Measurements from ENCODE around the gene MOGAT2. TPM values are rescaled to one million over a fixed set of nuclear protein-coding genes. Genes with fewer than 3 reads are reported as not detected.

MOGAT2 gene
- total and polyA plus RNA-seq, 2 of the 13 experiments (the other 11 are each of a cell fraction or from before 2014, with no cell fraction given): 27.2 to 27.8 TPM

DNA sequence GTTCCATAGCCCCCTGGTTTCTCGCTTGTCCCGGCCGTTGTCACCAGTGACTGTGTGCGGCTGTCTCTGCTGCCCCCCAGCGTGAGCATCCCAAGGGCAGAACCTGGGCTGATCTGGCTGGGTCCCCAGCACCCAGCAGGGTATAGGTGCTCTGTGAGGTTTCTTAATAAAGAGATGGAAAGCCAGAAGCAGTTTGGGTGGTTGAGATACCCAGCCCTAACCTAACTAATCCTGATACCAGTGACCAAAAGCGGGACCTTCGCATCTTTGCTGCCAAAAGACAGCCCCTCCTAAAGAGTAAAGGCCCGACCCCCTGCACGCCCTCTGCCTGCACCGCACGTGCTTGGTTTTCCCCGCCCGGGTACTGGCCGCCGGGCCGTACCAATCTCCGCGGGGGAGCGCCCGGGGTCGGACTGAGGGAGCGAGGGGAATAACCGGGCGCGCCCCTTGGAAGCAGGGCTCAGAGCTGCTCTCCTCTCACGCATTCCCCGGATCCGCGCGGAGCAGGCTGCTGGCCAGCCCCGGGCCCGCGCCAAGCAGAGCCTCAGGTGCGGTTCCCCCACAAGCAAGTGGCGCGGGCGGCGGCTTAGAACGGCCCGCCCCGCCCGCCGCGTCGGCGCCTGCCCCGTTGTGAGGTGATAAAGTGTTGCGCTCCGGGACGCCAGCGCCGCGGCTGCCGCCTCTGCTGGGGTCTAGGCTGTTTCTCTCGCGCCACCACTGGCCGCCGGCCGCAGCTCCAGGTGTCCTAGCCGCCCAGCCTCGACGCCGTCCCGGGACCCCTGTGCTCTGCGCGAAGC, 50.7 kb downstream of the MOGAT2 start, which contains the start of gene DGAT2 (continued):
- no peak for TF ChIP-seq ESRRA (CRISPR knock-in tag; IDR thresholded peaks at IDR 0.05; ENCODE audit: low read depth)
- peak; percentile 91 for TF ChIP-seq ZNF33B (CRISPR knock-in tag; IDR thresholded peaks at IDR 0.05)
- TF ChIP-seq ZFP1 (CRISPR knock-in tag; IDR thresholded peaks at IDR 0.05): no peak
- no peak; the same call in 1 of the 2 replicates for TF ChIP-seq HOXD1 (CRISPR knock-in tag; IDR thresholded peaks at IDR 0.05)
- no peak for TF ChIP-seq SMAD1 (CRISPR knock-in tag; IDR thresholded peaks at IDR 0.05; ENCODE audit: borderline replicate concordance, low read depth)
- TF ChIP-seq YY1 (IDR thresholded peaks at IDR 0.05; ENCODE audit: insufficient read depth, insufficient replicate concordance, low read depth, low read length): no peak
- peak; percentile 94; the same call in 1 of the 2 replicates for TF ChIP-seq ZNF232 (CRISPR knock-in tag; IDR thresholded peaks at IDR 0.05; ENCODE audit: borderline replicate concordance)
- TF ChIP-seq ZNF83 (CRISPR knock-in tag; IDR thresholded peaks at IDR 0.05; ENCODE audit: borderline replicate concordance): no peak

DNA sequence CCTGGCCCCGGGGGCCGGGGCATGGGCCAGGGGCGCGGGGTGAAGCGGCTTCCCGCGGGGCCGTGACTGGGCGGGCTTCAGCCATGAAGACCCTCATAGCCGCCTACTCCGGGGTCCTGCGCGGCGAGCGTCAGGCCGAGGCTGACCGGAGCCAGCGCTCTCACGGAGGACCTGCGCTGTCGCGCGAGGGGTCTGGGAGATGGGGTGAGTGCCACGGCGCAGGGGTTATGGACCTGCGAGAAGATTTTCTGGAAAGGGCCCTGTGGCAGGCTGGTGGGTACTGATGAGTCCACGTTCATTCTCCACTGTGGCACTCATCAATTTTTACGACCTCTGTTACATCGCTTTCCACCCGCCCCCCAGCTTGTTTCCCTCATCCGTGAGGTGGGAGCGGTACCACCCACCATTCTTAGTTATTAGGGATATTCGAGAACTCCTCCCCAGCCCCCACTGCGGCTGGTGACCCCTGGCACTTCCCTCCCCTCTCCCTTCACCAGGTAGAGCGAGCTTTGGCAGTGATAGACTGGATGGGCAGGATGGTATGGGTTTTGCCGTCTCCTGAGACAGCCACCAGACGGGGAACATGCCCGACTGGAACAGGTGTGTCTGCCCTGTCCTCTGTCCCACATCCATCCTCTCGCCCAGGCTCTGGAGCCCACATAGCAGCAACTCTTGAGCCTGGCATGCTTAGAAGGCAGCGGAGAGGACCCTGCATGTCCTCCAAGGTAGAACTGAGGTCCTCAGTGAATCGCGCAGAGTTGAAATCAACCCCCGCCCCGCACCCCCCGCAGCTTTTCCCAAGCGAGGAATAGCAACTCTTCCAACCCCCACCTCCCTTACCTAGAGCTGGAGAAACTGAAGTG, 51.5 kb downstream of the MOGAT2 start:
- WGBS (ENCODE audit: low lambda C conversion rate): 5% methylated on average over 20 of the region's 46 CpGs
- ATAC-seq: peak; percentile 17
- Histone ChIP-seq H2AFZ (ENCODE audit: low read length) (no peak overlapping the region), H3K79me2 (ENCODE audit: insufficient read depth, low read length) (peaks cover 35% of the 10 kb centered on the region), H3K36me3 (replicated peaks in 1 of 2; ENCODE audit: control insufficient read depth in 1 of 2, insufficient read depth in 2 of 2, low read length in 2 of 2) (no peaks in the 10 kb centered on the region; a peak in 1 of 5 replicates), H3K9me3 (ENCODE audit: low read length) (no peaks in the 10 kb centered on the region), H4K20me1 (ENCODE audit: insufficient read depth, low read length) (no peaks in the 10 kb centered on the region), H3K27ac (ENCODE audit: extremely low read length, insufficient read depth, low read length) (peak overlapping the region; percentile 90), H3K9ac (ENCODE audit: insufficient read depth, low read depth, low read length) (peak overlapping the region; percentile 85), H3K4me1 (ENCODE audit: insufficient read depth, low read length) (peaks cover 65% of the 10 kb centered on the region), H3K4me3 (replicated peaks in 1 of 3; ENCODE audit: insufficient read depth in 1 of 3, low read depth in 2 of 3, low read length in 3 of 3) (peak overlapping the region; percentile 74 to 81 (median 80)), H3K27me3 (ENCODE audit: control insufficient read depth in 1 of 2, insufficient read depth in 2 of 2, low read length in 2 of 2) (no peaks in the 10 kb centered on the region), H3K4me2 (ENCODE audit: low read depth, low read length) (peak overlapping the region; percentile 95)
- ChIA-PET POLR2A (interaction anchor here (1.0 to 4.1 kb wide), 8 partner anchors 10 to 48 kb away, joined by 4 to 62 read pairs (median 8); no protein-coding TSS in a partner anchor), CTCF (ENCODE audit: low intra/inter-chr PET ratio, low total read pairs) (interaction anchor here (0.7 to 3.6 kb wide), 5 partner anchors 46 to 221 kb away, joined by 3 to 38 read pairs (median 6); no protein-coding TSS in a partner anchor)
- no TSS peak for BruUV-seq (replicated peaks)
- intact Hi-C loops (cut with micrococcal nuclease; ENCODE audit: unreplicated experiment): loop anchor here (1.0 to 5.0 kb wide), 5 partner anchors 16 to 222 kb away; no protein-coding TSS in a partner anchor
- no peak for FAIRE-seq
- in situ Hi-C loops (cut with HindIII; ENCODE audit: extremely low pct_ligation_motif_present, low pct_unique_long_range_greater_than_20kb): loop anchor here (5.0 kb wide), 2 partner anchors 52 to 172 kb away; partner anchors contain the start of gene MOGAT2
- DNase-seq (ENCODE audit: low spot score): no peak
- TF ChIP-seq, protein P1, sequence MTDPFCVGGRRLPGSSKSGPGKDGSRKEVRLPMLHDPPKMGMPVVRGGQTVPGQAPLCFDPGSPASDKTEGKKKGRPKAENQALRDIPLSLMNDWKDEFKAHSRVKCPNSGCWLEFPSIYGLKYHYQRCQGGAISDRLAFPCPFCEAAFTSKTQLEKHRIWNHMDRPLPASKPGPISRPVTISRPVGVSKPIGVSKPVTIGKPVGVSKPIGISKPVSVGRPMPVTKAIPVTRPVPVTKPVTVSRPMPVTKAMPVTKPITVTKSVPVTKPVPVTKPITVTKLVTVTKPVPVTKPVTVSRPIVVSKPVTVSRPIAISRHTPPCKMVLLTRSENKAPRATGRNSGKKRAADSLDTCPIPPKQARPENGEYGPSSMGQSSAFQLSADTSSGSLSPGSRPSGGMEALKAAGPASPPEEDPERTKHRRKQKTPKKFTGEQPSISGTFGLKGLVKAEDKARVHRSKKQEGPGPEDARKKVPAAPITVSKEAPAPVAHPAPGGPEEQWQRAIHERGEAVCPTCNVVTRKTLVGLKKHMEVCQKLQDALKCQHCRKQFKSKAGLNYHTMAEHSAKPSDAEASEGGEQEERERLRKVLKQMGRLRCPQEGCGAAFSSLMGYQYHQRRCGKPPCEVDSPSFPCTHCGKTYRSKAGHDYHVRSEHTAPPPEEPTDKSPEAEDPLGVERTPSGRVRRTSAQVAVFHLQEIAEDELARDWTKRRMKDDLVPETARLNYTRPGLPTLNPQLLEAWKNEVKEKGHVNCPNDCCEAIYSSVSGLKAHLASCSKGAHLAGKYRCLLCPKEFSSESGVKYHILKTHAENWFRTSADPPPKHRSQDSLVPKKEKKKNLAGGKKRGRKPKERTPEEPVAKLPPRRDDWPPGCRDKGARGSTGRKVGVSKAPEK (CRISPR knock-in tag; IDR thresholded peaks at IDR 0.05; ENCODE audit: borderline replicate concordance): 0 out of 2 replicates have a peak, but pooled peaks have one; percentile 46
- TF ChIP-seq, protein P2, sequence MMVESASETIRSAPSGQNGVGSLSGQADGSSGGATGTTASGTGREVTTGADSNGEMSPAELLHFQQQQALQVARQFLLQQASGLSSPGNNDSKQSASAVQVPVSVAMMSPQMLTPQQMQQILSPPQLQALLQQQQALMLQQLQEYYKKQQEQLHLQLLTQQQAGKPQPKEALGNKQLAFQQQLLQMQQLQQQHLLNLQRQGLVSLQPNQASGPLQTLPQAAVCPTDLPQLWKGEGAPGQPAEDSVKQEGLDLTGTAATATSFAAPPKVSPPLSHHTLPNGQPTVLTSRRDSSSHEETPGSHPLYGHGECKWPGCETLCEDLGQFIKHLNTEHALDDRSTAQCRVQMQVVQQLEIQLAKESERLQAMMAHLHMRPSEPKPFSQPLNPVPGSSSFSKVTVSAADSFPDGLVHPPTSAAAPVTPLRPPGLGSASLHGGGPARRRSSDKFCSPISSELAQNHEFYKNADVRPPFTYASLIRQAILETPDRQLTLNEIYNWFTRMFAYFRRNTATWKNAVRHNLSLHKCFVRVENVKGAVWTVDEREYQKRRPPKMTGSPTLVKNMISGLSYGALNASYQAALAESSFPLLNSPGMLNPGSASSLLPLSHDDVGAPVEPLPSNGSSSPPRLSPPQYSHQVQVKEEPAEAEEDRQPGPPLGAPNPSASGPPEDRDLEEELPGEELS (CRISPR knock-in tag; IDR thresholded peaks at IDR 0.05): no peak
- no peak for TF ChIP-seq PAF1 (CRISPR knock-in tag; IDR thresholded peaks at IDR 0.05)
- no peak for TF ChIP-seq CBX5 (CRISPR knock-in tag; IDR thresholded peaks at IDR 0.05; ENCODE audit: borderline replicate concordance)
- no peak for TF ChIP-seq GZF1 (CRISPR knock-in tag; IDR thresholded peaks at IDR 0.05)
- TF ChIP-seq ZNF530 (CRISPR knock-in tag; IDR thresholded peaks at IDR 0.05; ENCODE audit: low read depth): 0 out of 2 replicates have a peak, but pooled peaks have one; percentile 14
- TF ChIP-seq FLYWCH1 (CRISPR knock-in tag; IDR thresholded peaks at IDR 0.05): no peak
- TF ChIP-seq ZMYM3 (CRISPR knock-in tag; IDR thresholded peaks at IDR 0.05): no peak
